GM06990 (cell line): ENCODE measurements around the gene FRMD4A.

Experiments
- DNase-seq: peaks from one replicate; pipeline ENCODE4 v3.0.0-alpha.2; 2011; ENCODE audit not compliant: insufficient read length; ENCODE audit errors: extremely low read depth
- H3K27me3 ChIP-seq: replicated peaks from 2 replicates; pipeline ENCODE4 v1.6.0; 2011; ENCODE audit warnings: low read length; ENCODE audit not compliant: control insufficient read depth, insufficient read depth
- H3K36me3 ChIP-seq: 2 replicates; pipeline ENCODE4 v1.5.1; 2011; ENCODE audit warnings: low read length; ENCODE audit not compliant: control insufficient read depth, insufficient read depth
- H3K4me3 ChIP-seq: replicated peaks from 2 replicates; pipeline ENCODE4 v1.5.1; 2011; ENCODE audit warnings: low read depth, mild to moderate bottlenecking, control low read depth, low read length
- TF ChIP-seq, protein P1 (sequence below): IDR thresholded peaks from 2 replicates; pipeline ENCODE4 v1.5.1; 2011; ENCODE audit warnings: low read length, control low read depth, mild to moderate bottlenecking, inconsistent platforms; ENCODE audit not compliant: insufficient read depth, poor library complexity, severe bottlenecking

The FRMD4A gene

DNA sequence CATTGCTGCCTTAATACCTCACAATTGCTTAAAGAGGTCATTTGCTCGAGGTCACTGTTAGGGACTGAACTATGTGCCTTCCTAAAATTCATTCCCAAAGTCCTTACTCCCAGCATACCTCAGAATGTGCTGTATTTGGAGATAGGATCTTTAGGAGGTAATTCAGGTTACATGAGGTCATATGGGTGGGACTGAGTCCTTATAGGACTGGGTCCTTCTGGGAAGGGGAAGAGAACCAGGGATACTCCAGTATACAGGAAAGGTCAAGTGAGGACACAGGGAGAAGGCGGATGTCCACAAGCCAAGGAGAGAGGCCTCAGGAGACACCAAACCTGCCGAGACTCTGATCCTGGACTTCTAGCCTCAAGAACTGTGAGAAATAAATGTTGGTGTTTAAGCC, 490.7 kb downstream of the FRMD4A start:
- Histone ChIP-seq H3K36me3 (peaks cover 4% of the 10 kb centered on the region; the same call in 1 of the 2 replicates), H3K27me3 (no peaks in the 10 kb centered on the region), H3K4me3 (no peak overlapping the region)
- no peak for DNase-seq
- TF ChIP-seq, protein P1, sequence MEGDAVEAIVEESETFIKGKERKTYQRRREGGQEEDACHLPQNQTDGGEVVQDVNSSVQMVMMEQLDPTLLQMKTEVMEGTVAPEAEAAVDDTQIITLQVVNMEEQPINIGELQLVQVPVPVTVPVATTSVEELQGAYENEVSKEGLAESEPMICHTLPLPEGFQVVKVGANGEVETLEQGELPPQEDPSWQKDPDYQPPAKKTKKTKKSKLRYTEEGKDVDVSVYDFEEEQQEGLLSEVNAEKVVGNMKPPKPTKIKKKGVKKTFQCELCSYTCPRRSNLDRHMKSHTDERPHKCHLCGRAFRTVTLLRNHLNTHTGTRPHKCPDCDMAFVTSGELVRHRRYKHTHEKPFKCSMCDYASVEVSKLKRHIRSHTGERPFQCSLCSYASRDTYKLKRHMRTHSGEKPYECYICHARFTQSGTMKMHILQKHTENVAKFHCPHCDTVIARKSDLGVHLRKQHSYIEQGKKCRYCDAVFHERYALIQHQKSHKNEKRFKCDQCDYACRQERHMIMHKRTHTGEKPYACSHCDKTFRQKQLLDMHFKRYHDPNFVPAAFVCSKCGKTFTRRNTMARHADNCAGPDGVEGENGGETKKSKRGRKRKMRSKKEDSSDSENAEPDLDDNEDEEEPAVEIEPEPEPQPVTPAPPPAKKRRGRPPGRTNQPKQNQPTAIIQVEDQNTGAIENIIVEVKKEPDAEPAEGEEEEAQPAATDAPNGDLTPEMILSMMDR, result no peak

DNA sequence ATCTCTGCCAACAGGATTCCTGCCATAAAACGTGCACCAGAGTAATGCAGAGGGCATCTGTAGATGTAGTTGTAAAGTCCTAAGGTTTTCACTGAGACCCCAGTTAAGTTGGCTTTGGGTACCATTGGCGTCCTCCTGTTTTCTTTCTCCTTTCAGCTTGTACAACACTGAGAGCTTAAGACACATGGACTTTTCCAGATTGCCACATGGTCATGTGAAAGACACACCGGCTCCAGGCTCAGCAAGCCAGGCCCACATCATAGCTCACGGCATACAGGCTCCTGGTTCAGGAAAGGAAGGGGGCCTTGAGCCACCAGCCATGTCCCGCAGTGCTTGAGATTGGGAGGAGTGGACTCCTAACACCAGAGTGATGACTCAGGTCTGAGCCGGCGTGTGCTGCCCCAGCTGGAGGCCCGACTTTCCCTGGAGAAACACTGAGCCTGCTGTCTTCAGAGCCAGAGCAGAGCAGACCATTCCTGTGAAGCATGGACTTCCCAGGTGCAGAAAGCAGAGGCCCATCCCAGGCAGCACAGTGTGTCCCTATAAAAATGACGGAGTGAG, 491.2 kb downstream of the FRMD4A start:
- DNase-seq, result no peak

DNA sequence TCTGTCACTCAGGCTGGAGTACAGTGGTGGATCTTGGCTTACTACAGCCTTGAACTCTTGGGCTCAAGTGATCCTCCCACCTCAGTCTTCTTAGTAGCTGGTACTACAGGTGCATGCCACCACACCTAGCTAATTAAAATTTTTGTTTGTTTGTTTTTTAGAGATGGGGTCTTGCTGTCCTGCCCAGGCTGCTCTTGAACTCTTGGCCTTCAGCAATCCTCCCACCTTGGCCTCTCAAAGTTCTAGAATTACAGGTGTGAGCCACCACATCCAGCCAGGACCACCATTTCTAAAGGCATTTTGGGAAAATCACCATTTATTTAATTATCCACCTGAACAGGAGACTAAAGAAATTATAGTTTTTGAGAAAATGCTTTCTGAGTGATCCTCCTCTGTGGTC, 491.7 kb downstream of the FRMD4A start:
- Histone ChIP-seq H3K27me3 (no peaks in the 10 kb centered on the region), H3K36me3 (peaks cover 4% of the 10 kb centered on the region; the same call in 1 of the 2 replicates), H3K4me3 (no peak overlapping the region)
- TF ChIP-seq, protein P1, result no peak
- no peak for DNase-seq

More for the DNA sequence above, 491.2 kb downstream of the FRMD4A start:
- peaks cover 4% of the 10 kb centered on the region; the same call in 1 of the 2 replicates for H3K36me3 ChIP-seq
- no peaks in the 10 kb centered on the region for H3K27me3 ChIP-seq
- TF ChIP-seq, protein P1, result no peak
- H3K4me3 ChIP-seq, result no peak overlapping the region

DNA sequence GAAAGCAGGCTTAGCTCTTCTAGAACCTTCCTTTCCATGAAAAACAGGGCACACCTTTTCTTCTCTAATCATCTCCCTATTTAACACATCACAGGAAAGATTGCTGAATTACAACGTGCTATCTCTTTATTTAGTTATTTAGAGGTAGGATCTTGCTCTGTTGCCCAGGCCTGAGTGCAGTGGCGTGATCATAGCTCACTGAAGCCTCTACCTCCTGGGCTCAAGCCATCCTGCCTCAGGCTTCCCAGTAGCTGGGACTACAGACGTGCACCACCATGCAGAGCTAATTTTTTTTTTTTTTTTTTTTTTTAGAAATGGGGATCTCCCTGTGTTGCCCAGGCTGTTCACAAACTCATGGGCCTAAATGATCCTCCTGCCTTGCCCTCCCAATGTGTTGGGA, 492.8 kb downstream of the FRMD4A start:
- Histone ChIP-seq H3K4me3 (no peak overlapping the region), H3K36me3 (peaks cover 4% of the 10 kb centered on the region; the same call in 1 of the 2 replicates), H3K27me3 (no peaks in the 10 kb centered on the region)
- TF ChIP-seq, protein P1, result no peak
- DNase-seq, result no peak

DNA sequence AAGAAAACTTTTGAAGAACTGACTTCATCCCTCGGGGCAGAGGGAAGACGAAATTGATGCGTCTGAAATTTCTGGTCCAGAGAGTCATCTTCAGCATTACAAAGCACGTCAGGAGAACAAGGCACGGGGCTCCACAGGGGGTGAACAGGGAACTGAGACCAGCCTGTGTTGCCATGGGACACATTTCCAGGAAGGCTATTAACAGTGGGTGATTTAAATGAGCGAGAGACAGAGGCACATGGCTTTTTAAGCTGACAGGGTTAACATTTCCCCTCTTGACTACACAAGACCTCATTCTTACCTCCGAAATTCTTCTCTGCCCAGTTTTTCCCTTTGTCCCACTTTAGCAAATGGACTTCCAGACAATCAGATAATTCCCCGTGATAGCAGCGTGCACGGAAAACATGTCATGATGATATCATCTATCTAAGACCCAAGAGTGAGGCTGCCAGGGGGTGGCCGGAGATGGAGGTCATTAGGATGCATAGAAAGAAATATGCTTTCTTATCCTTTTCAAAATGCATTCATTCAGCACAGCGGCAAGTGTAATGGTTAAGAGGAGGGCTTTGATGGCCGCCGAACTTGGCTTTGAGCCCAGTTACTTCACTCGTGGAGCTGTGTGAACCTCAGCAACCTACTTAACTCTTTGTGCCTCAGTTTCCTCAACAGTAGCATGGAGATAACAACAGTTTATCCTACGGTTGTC, 496.0 kb downstream of the FRMD4A start:
- Histone ChIP-seq H3K36me3 (peaks cover 3% of the 10 kb centered on the region; the same call in 1 of the 2 replicates), H3K4me3 (no peak overlapping the region), H3K27me3 (no peaks in the 10 kb centered on the region)
- TF ChIP-seq, protein P1, result no peak
- DNase-seq, result no peak
